Measurements from ENCODE around the gene CRACDL. TPM values are rescaled to one million over a fixed set of nuclear protein-coding genes. Genes with fewer than 3 reads are reported as not detected.

CRACDL gene
- total RNA-seq, 1 experiment from 2014 or later: 2.4 TPM

- no TSS peak for BruUV-seq (replicated peaks)
- ATAC-seq: no peak; the same call in 1 of the 2 replicates
- intact Hi-C loops (cut with micrococcal nuclease; ENCODE audit: unreplicated experiment): no loop called here
Observed at GRCh38 chr2:98924910-98925309, 11.1 kb downstream of the CRACDL start.

GRCh38 chr2:98924038-98924830 lies 11.8 kb downstream of the CRACDL start:
- Histone ChIP-seq H3K9me3 (ENCODE audit: control insufficient read depth, insufficient read depth, low read depth, low read length) (no peaks in the 10 kb centered on the region), H3K4me1 (ENCODE audit: control insufficient read depth, insufficient read depth, low read length) (no peaks in the 10 kb centered on the region; the same call in 1 of the 2 replicates), H3K4me3 (ENCODE audit: low read depth in 2 of 2, low read length in 2 of 2) (no peak overlapping the region), H3K27ac (ENCODE audit: low read length) (no peak overlapping the region), H3K36me3 (ENCODE audit: control insufficient read depth, insufficient read depth, low read length) (no peaks in the 10 kb centered on the region), H3K27me3 (ENCODE audit: control insufficient read depth, insufficient read depth, low read length) (no peaks in the 10 kb centered on the region)
- in situ Hi-C loops (cut with HindIII; ENCODE audit: low pct_unique_long_range_greater_than_20kb, low sequenced_read_pairs): no loop called here
- BruUV-seq (replicated peaks): no TSS peak
- POLR2A ChIA-PET: interaction anchor here (0.6 kb wide), 1 partner anchor 18 kb away, joined by 7 read pairs; no protein-coding TSS in a partner anchor
- TF ChIP-seq REST (IDR thresholded peaks at IDR 0.05; ENCODE audit: insufficient read depth in 1 of 2, low read depth in 2 of 2, low read length in 1 of 2) (no peak), POLR2AphosphoS5 (IDR thresholded peaks at IDR 0.05; ENCODE audit: low read depth, low read length) (no peak), TCF7L2 (IDR thresholded peaks at IDR 0.05; ENCODE audit: low read depth, low read length) (no peak), SIN3A (IDR thresholded peaks at IDR 0.05; ENCODE audit: borderline replicate concordance, insufficient read depth, low read depth, low read length) (no peak), CTCF (IDR thresholded peaks at IDR 0.05) (no peak)
- DNase-seq (ENCODE audit: low read depth, low spot score) (no peak), ATAC-seq (no peak)
- CTCF ChIA-PET: no interaction called here
- intact Hi-C loops (cut with micrococcal nuclease; ENCODE audit: unreplicated experiment): no loop called here

More at GRCh38 chr2:98924910-98925309, 11.1 kb downstream of the CRACDL start:
- Histone ChIP-seq H3K27me3 (ENCODE audit: control insufficient read depth, insufficient read depth, low read length) (no peaks in the 10 kb centered on the region), H3K4me3 (ENCODE audit: low read depth in 2 of 2, low read length in 2 of 2) (no peak overlapping the region), H3K36me3 (ENCODE audit: control insufficient read depth, insufficient read depth, low read length) (no peaks in the 10 kb centered on the region), H3K4me1 (ENCODE audit: control insufficient read depth, insufficient read depth, low read length) (no peaks in the 10 kb centered on the region; the same call in 1 of the 2 replicates), H3K27ac (ENCODE audit: low read length) (no peak overlapping the region), H3K9me3 (ENCODE audit: control insufficient read depth, insufficient read depth, low read depth, low read length) (no peaks in the 10 kb centered on the region)
- ChIA-PET POLR2A (interaction anchor here (0.6 kb wide), 1 partner anchor 19 kb away, joined by 7 read pairs; no protein-coding TSS in a partner anchor), CTCF (no interaction called here)
- in situ Hi-C loops (cut with HindIII; ENCODE audit: low pct_unique_long_range_greater_than_20kb, low sequenced_read_pairs): no loop called here
- TF ChIP-seq REST (IDR thresholded peaks at IDR 0.05; ENCODE audit: insufficient read depth in 1 of 2, low read depth in 2 of 2, low read length in 1 of 2) (no peak), TCF7L2 (IDR thresholded peaks at IDR 0.05; ENCODE audit: low read depth, low read length) (no peak), POLR2AphosphoS5 (IDR thresholded peaks at IDR 0.05; ENCODE audit: low read depth, low read length) (no peak)
- DNase-seq (ENCODE audit: low read depth, low spot score): no peak

Data from Panc1 (cell line).